Activated T-helper 17 cell treated with anti-CD3 and anti-CD28 coated beads, Interleukin-2, amount 50 U/mL, for 72 hours (primary cell): Measurements from ENCODE around the gene AKAP6. TPM values are rescaled to one million over a fixed set of nuclear protein-coding genes. Genes with fewer than 3 reads are reported as not detected.

Experiments
- ATAC-seq: fragments of 150-1000 bp; cut with Tn5 transposase; replicated peaks from 2 replicates; pipeline ENCODE4 v1.10.0; 2021; ENCODE audit warnings: mild to moderate bottlenecking, moderate library complexity
- H3K27ac Mint-ChIP-seq: one replicate; pipeline ENCODE4 v1.8.0; 2022; ENCODE audit warnings: mixed read lengths
- H3K27me3 Mint-ChIP-seq: one replicate; pipeline ENCODE4 v1.8.0; 2022; ENCODE audit warnings: mixed read lengths
- H3K36me3 Mint-ChIP-seq: one replicate; pipeline ENCODE4 v1.8.0; 2022; ENCODE audit warnings: low read depth, mild to moderate bottlenecking, mixed read lengths
- H3K4me1 Mint-ChIP-seq: one replicate; pipeline ENCODE4 v1.8.0; 2022; ENCODE audit warnings: mixed read lengths
- H3K4me3 Mint-ChIP-seq: one replicate; pipeline ENCODE4 v1.8.0; 2022; ENCODE audit warnings: mild to moderate bottlenecking, mixed read lengths
- H3K9me3 Mint-ChIP-seq: one replicate; pipeline ENCODE4 v1.8.0; 2022; ENCODE audit warnings: mixed read lengths
- total RNA-seq, 2 donors: library from RNA; stranded (reverse); gene quantifications; one replicate each; pipeline ENCODE4 v1.2.3, GENCODE V29; 2022

Gene AKAP6
- total RNA-seq, 2 donors from 2014 or later, result 1.1 to 2.1 TPM

GRCh38 chr14:32666308-32666707 is 337.2 kb downstream of the AKAP6 start:
- ATAC-seq, result no peak
- H3K27me3 Mint-ChIP-seq, result peaks cover 10% of the 10 kb centered on the region
- H3K4me3 Mint-ChIP-seq, result no peak overlapping the region
- H3K9me3 Mint-ChIP-seq, result peaks cover 4% of the 10 kb centered on the region
- H3K36me3 Mint-ChIP-seq, result no peaks in the 10 kb centered on the region
- no peaks in the 10 kb centered on the region for H3K4me1 Mint-ChIP-seq
- no peak overlapping the region for H3K27ac Mint-ChIP-seq

GRCh38 chr14:32667287-32667686 is 338.2 kb downstream of the AKAP6 start:
- H3K4me1 Mint-ChIP-seq, result no peaks in the 10 kb centered on the region
- H3K9me3 Mint-ChIP-seq, result peaks cover 4% of the 10 kb centered on the region
- no peak for ATAC-seq
- no peaks in the 10 kb centered on the region for H3K36me3 Mint-ChIP-seq
- H3K4me3 Mint-ChIP-seq, result no peak overlapping the region
- no peak overlapping the region for H3K27ac Mint-ChIP-seq
- H3K27me3 Mint-ChIP-seq, result peaks cover 10% of the 10 kb centered on the region

GRCh38 chr14:32667791-32668190 is 338.7 kb downstream of the AKAP6 start:
- Mint-ChIP-seq H3K27ac (no peak overlapping the region), H3K36me3 (no peaks in the 10 kb centered on the region), H3K27me3 (peaks cover 10% of the 10 kb centered on the region), H3K4me1 (no peaks in the 10 kb centered on the region), H3K4me3 (no peak overlapping the region), H3K9me3 (peaks cover 4% of the 10 kb centered on the region)
- ATAC-seq, result no peak

DNA sequence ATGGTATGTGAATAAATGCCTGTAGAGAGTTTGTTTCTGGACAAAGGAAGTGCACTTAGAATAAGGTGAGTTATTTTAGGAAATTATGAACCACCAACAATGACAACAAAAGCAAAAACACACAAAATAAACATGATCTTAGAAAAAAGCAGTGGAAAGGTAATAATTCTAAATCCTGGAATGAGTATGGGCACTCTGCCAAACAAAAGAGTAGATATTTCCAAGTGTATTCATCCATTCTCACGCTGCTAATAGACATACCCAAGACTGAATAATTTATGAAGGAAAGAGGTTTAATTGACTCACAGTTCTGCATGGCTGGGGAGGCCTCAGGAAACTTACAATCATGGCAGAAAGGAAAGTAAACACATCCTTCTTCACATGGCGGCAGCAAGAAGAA is 340.3 kb downstream of the AKAP6 start:
- Mint-ChIP-seq H3K27ac (no peak overlapping the region), H3K27me3 (peaks cover 3% of the 10 kb centered on the region), H3K36me3 (no peaks in the 10 kb centered on the region), H3K4me3 (no peak overlapping the region), H3K9me3 (peaks cover 4% of the 10 kb centered on the region), H3K4me1 (no peaks in the 10 kb centered on the region)
- no peak for ATAC-seq

- peaks cover 4% of the 10 kb centered on the region for H3K9me3 Mint-ChIP-seq
- H3K36me3 Mint-ChIP-seq, result no peaks in the 10 kb centered on the region
- no peak overlapping the region for H3K4me3 Mint-ChIP-seq
- no peaks in the 10 kb centered on the region for H3K4me1 Mint-ChIP-seq
- H3K27me3 Mint-ChIP-seq, result no peaks in the 10 kb centered on the region
- no peak for ATAC-seq
- no peak overlapping the region for H3K27ac Mint-ChIP-seq
Measured at GRCh38 chr14:32675433-32675832, 346.3 kb downstream of the AKAP6 start.

GRCh38 chr14:32677129-32677780 is 348.2 kb downstream of the AKAP6 start:
- ATAC-seq, result no peak
- Mint-ChIP-seq H3K27ac (no peak overlapping the region), H3K36me3 (no peaks in the 10 kb centered on the region), H3K4me3 (no peak overlapping the region), H3K4me1 (no peaks in the 10 kb centered on the region), H3K27me3 (no peaks in the 10 kb centered on the region), H3K9me3 (no peaks in the 10 kb centered on the region)

- Mint-ChIP-seq H3K9me3 (no peaks in the 10 kb centered on the region), H3K4me1 (no peaks in the 10 kb centered on the region), H3K27me3 (peaks cover under 1% of the 10 kb centered on the region), H3K4me3 (no peak overlapping the region), H3K36me3 (no peaks in the 10 kb centered on the region), H3K27ac (no peak overlapping the region)
- no peak for ATAC-seq
Measured at GRCh38 chr14:32678088-32678487, 349.0 kb downstream of the AKAP6 start.

- no peak overlapping the region for H3K4me3 Mint-ChIP-seq
- H3K4me1 Mint-ChIP-seq, result no peaks in the 10 kb centered on the region
- peaks cover 8% of the 10 kb centered on the region for H3K27me3 Mint-ChIP-seq
- no peak for ATAC-seq
- no peaks in the 10 kb centered on the region for H3K9me3 Mint-ChIP-seq
- no peak overlapping the region for H3K27ac Mint-ChIP-seq
- H3K36me3 Mint-ChIP-seq, result no peaks in the 10 kb centered on the region
Measured at GRCh38 chr14:32679927-32680612, 351.0 kb downstream of the AKAP6 start.

- no peaks in the 10 kb centered on the region for H3K36me3 Mint-ChIP-seq
- H3K27ac Mint-ChIP-seq, result no peak overlapping the region
- no peaks in the 10 kb centered on the region for H3K4me1 Mint-ChIP-seq
- H3K4me3 Mint-ChIP-seq, result no peak overlapping the region
- H3K27me3 Mint-ChIP-seq, result peaks cover 8% of the 10 kb centered on the region
- ATAC-seq, result no peak
- no peaks in the 10 kb centered on the region for H3K9me3 Mint-ChIP-seq
Measured at GRCh38 chr14:32681598-32681997, 352.5 kb downstream of the AKAP6 start.

DNA sequence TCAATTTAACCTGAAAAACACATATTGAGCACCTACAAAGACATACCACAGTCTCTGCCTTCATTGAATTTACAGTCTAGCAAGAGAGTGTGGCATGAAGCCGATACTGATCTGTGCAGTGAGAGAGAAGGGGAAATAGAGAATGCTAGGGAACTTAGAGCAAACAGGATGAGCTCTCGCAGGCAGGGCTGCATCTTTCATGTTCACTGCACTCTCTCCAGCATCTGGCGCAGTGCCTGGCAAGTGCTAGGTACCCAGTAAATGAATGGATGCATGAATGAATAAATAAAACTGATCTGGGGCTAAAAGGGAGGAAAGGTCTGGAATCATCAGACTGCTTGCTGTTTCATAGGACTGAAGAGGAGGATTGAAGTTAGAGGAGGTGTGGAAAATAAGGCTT is 353.1 kb downstream of the AKAP6 start:
- H3K36me3 Mint-ChIP-seq, result no peaks in the 10 kb centered on the region
- no peak overlapping the region for H3K4me3 Mint-ChIP-seq
- H3K27me3 Mint-ChIP-seq, result peaks cover 8% of the 10 kb centered on the region
- H3K4me1 Mint-ChIP-seq, result no peaks in the 10 kb centered on the region
- no peak for ATAC-seq
- no peaks in the 10 kb centered on the region for H3K9me3 Mint-ChIP-seq
- H3K27ac Mint-ChIP-seq, result no peak overlapping the region

DNA sequence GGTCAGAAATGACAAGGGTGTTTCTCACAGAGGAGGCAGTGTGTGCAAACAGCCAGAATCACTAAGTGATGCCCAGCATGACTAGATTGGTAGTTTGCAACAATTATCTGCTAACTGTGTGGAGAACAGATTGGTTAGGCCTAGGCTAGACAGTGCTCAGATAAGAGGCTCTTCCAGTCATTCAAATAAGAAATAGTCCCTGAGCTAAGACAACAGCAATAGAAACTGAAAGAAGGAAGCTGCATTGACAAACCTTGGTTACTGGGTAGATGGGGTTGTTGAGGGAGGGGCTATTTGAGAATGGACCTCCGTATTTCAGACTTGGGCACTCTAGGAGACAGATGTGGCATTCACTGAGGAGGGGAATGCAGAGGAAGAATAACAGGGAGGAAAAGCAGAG is 354.6 kb downstream of the AKAP6 start:
- Mint-ChIP-seq H3K4me3 (no peak overlapping the region), H3K27me3 (peaks cover 8% of the 10 kb centered on the region), H3K27ac (no peak overlapping the region), H3K36me3 (no peaks in the 10 kb centered on the region), H3K9me3 (no peaks in the 10 kb centered on the region), H3K4me1 (no peaks in the 10 kb centered on the region)
- no peak for ATAC-seq

DNA sequence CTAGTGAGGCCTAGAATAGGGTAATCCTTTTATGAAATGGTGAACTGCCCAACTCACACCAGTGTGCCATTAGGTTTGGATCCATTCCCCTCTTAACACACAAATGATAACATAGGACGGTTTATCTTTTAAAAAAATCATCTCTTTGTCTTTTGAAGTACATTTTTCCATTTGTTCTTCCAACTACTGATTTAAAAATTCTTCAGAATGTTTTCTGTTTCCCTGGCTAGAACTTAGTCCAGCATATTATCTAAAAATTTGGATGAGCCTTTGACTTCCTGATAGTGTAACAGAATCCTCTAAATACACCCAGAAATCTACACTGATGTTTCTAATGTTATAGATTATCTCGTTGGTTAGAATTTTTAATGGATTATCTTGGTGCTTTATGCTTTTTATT is 359.8 kb downstream of the AKAP6 start:
- Mint-ChIP-seq H3K4me1 (no peaks in the 10 kb centered on the region), H3K9me3 (no peaks in the 10 kb centered on the region), H3K36me3 (no peaks in the 10 kb centered on the region), H3K27me3 (no peaks in the 10 kb centered on the region), H3K27ac (no peak overlapping the region), H3K4me3 (no peak overlapping the region)
- ATAC-seq, result no peak

DNA sequence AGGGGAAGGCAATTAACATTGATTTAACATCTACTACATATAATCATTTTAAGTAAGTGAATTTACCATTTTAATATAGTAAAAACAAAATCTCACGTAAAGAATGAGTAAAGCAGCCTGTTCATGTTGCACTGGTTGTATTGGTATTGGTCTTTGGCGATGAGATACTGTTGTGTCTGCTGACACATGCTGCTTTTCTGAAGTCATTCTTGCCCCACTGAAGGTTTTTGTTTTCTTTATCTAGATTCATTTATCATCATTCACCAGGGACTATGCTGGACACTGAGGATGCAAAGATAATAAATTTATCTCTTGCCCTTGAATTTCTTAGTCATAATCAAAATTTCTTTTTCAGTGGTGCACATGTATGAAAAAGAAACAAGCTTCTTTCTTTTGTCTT is 363.3 kb downstream of the AKAP6 start:
- H3K4me1 Mint-ChIP-seq, result no peaks in the 10 kb centered on the region
- no peaks in the 10 kb centered on the region for H3K27me3 Mint-ChIP-seq
- H3K4me3 Mint-ChIP-seq, result no peak overlapping the region
- no peaks in the 10 kb centered on the region for H3K9me3 Mint-ChIP-seq
- H3K27ac Mint-ChIP-seq, result no peak overlapping the region
- H3K36me3 Mint-ChIP-seq, result no peaks in the 10 kb centered on the region
- ATAC-seq, result no peak

DNA sequence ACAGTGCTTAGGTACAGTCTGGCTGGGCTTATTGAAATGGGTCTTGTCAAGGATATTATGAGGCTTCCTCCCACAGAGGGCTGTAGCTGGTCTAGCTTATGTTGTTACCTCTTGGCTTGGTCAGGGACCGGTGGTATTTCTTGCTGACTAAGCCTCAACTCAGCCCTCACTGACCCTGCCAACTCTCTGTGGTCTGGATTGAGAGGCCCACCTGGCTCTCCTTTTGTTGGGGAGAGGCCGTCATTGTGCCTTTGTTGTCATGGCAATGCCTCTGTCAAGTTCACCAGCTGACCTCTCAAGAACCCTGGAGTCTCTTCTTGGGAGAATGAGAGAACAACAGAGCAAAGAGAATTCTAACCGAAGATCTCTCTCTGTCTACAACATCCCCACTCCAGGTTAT is 364.0 kb downstream of the AKAP6 start:
- Mint-ChIP-seq H3K4me3 (no peak overlapping the region), H3K36me3 (no peaks in the 10 kb centered on the region), H3K27ac (no peak overlapping the region), H3K9me3 (no peaks in the 10 kb centered on the region), H3K27me3 (no peaks in the 10 kb centered on the region), H3K4me1 (no peaks in the 10 kb centered on the region)
- ATAC-seq, result no peak

DNA sequence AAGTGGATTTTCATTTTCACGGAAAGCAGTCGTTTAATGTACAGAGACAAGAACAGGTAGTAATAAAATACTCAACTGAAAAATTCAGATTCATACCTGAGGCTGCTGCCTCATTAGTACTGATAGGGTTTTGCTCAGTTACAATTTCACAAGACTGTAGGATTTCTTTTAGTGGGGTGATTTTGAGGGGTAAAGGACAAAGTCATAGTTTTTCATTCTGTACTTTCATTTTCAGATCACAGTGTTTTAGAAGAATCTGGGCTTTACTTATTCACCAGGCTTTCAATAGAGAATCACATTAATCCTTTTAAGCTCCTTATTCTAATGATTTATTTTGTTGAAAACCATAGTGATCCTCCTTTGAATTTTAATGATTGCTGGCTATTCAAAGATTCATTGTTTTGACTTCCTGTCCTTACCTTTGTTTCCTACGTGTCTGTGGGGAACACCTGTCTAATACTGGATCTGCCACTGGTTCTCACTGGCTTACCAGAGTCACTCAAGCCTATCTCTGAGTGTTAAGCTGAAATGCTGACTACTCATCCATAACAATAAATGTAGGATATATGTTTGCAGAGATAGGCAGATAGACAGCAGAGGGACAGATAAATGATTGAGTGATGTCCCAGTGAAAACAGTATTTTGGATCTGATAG is 365.8 kb downstream of the AKAP6 start:
- H3K27me3 Mint-ChIP-seq, result no peaks in the 10 kb centered on the region
- H3K36me3 Mint-ChIP-seq, result no peaks in the 10 kb centered on the region
- H3K4me3 Mint-ChIP-seq, result no peak overlapping the region
- no peaks in the 10 kb centered on the region for H3K4me1 Mint-ChIP-seq
- H3K27ac Mint-ChIP-seq, result no peak overlapping the region
- H3K9me3 Mint-ChIP-seq, result no peaks in the 10 kb centered on the region
- no peak for ATAC-seq
